HS-27A (cell line): ENCODE data around the gene IPPK.
A peak's percentile ranks its signal among the peaks of the same experiment; 100 is the strongest.
"Not testable (repeated sequence)": the region's sequence is repeated elsewhere in the genome, so short reads cannot be mapped to it uniquely, and the experiment has no call there.

Experiments used
- DNase-seq: peaks from one replicate; pipeline ENCODE4 v3.0.0-alpha.2; 2012; ENCODE audit warnings: low read depth, missing footprints

IPPK gene

DNA sequence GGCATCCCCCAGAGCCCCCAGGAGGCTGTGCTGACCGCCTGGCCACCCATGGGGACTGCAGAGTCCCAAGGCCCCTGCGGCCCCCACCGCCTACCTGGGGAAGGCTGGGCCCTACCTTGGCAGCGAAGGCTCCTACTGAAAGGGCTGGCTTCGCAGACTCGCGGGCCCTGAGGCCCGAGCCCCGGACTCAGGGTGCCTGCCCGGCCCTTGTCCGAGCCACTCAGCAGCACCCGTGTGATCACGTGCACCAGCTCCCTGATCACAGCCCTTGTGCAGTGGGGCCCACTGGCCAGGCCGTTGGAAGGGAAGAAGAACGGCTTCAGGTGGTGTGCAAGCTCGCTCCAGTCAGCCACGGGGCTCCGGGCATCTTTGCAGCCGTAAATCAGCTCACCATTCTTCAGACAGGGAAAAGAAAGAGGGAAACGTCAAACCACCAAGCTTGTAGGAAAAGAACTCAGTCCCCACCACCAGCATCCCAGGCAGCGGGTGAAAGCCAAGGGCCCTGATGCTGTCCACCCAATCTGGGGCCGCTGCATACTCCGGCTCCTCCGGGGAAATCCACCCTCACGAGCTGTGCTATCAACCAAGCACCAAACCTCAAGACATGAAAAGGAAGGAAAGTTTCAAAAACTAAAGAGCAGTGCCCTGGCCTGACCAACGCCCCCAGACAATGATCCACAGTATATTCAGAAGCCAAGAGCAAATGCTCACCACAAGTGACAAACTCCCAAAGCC lies 31.9 kb downstream of the IPPK start:
- DNase-seq = no peak

DNA sequence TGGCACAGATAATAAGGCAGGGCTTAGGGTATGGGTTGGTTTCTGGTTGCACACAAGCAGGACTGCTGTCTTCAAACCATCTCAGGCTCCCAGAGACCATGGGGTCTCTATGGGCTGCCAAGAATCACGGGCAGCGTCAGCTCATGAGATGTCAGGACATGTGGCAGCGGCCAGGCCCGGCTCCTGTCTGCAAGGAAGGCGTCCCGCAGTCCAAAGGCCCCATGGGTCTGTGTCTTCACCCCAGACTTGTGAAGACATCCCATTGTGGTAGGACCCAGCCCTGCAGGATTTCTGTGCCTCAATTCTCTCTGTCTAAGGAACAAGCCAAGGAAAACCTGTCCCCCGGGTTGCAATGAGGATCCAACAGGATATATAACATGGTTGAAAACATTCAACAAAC lies 32.6 kb downstream of the IPPK start:
- no peak for DNase-seq

- no peak for DNase-seq
Measured at GRCh38 chr9:92636627-92637026, 33.3 kb downstream of the IPPK start.

- no peak for DNase-seq
Measured at GRCh38 chr9:92635760-92636159, 34.2 kb downstream of the IPPK start.

GRCh38 chr9:92634712-92635605 lies 35.0 kb downstream of the IPPK start:
- peak; percentile 8 for DNase-seq

GRCh38 chr9:92633614-92634278 lies 36.2 kb downstream of the IPPK start:
- DNase-seq = no peak

DNA sequence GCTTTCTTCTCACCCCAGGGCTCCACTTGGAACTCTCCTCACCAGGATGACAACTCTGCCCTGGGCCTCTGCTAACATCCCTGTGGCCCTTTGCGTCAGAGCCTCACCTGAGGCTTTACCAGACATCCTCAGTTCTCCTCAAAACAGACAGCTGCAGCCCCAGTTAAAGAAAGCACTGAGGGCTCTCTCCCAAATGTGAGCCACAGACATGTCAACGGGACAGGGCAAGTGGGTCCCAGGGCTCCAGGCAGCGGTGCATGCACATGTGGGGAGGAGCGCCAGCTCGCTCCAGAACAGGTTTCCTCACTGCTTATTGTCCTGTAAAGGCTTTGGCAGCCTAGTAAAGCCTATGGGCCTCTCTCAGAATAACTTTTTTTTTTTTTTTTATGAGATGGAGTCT lies 37.3 kb downstream of the IPPK start:
- DNase-seq = no peak

DNA sequence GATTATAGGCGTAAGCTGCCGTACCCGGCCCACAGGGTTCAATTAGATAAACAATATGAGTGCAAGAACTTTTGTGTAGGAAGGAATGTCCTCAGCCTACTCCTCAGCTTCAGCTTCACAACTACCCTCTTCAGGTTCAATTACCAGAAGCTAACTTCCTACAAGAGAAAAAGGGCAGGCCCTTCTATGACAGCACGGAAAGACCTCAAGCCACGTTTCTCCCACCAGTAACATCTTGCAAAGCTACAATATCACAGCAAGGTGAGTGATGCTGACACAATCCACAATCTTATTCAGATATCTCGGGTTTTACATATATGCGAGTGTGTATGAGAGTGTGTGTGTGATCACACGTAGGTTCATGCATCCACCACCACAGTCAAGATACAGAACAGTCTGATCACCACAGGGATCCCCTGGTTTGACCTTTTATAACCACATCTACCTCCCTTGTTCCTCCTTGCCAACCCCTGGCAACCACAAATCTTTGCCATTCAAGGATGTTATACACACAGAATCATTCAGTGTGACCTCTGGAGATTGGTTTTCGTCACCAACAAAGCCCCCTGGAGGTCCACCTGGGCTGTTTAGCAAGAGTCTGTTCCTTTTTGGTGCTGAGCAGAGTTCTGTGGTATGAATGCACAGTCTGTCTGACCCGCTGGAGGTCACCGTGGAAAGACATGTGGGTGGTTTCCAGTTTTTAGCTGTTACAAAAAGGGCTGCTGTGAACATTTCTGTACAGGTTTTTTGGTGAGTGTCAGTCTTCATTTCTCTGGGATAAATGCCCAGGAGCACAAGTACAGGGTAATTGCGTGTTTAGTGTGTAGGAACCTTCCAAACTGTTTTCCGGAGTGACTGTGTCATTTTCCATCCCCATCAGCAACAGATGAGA lies 38.2 kb downstream of the IPPK start:
- DNase-seq = no peak

DNA sequence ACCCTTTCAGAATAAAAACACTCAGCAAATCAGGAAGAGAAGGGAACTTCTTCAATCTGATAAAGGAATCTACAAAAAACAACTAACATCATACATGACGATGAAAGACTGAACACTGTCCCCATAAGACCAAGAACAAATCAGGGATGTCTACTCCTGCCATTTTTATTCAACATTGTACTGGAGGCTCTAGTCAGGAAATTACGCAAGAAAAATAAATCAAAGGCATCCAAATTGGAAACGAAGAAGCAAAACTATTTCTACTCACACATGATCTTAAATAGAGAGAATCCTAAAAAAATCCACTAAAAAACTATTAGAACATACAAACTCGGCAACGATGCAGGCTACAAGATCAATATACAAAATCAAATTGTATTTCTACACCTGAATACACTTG lies 42.3 kb downstream of the IPPK start:
- DNase-seq = no peak

DNA sequence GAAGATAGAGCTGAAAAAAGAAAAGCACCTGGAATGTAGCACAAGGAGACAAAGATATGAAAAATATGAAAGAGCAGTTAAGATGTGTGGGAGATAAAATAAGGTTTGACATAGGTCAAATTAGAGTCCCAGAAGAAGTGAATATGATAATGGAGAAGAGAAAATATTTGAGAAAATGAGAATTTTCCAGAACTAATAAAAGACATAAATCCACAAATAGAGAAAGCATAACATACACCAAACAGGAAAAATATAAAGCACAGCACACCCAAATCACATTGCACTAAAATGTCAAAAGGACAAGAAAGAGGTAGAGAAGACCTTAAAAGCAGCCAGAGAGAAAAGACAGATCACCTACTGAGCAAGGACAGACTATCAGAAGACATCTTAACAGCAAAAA lies 43.4 kb downstream of the IPPK start:
- DNase-seq = no peak

DNA sequence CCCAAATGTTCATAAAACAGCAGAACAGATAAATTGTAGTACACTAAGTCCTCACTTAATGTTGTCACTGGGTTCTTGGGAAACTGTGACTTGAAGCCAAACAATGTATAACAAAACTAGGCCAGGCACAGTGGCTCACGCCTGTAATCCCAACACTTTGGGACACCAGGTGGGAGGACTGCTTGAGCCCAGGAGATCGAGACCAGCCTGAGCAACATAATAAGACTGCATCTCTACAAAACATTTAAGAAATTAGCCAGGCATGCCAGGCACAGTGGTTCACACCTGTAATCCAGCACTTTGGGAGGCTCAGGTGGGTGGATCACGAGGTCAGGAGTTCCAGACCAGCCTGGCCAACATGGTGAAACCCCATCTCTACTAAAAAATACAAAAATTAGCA lies 46.0 kb downstream of the IPPK start:
- DNase-seq = not testable (repeated sequence)

GRCh38 chr9:92620845-92621244 lies 49.1 kb downstream of the IPPK start:
- no peak for DNase-seq

DNA sequence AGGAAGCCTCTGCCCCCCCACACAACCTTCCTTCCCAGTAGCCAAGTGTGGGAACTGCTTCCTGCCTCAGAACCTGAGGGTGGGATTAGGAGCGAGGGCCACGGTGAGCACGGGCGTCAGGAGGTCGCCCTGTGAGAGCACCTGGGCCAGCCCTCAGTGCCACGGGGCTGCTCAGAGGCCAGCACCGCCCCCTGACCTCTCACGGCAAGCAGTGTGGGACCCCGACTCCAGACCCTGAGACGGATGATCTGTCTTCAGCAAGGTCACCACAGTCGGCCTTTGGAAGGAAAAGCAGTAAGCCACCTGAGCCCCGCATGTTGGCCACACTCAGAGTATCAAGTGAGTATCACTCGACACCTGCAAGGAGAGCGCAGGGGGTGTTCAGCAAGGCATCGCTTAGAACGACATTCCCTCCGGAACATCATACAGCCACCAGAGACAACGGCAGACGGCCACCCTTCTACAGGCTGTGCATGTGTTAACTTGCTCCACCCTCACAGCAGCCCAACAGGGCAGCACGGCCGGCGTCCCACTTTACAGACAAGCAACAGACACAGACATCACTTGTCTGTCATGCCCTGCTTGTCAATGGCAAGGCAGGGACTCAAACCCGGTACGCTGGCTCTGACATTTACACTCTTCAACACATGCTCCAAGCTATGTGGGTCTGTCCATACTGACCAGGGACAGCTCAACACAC lies 50.2 kb downstream of the IPPK start:
- no peak for DNase-seq

- DNase-seq = no peak
Measured at GRCh38 chr9:92618633-92619225, 51.2 kb downstream of the IPPK start.

GRCh38 chr9:92617951-92618510 lies 51.9 kb downstream of the IPPK start:
- no peak for DNase-seq

- no peak for DNase-seq
Measured at GRCh38 chr9:92617195-92617813, 52.6 kb downstream of the IPPK start.

DNA sequence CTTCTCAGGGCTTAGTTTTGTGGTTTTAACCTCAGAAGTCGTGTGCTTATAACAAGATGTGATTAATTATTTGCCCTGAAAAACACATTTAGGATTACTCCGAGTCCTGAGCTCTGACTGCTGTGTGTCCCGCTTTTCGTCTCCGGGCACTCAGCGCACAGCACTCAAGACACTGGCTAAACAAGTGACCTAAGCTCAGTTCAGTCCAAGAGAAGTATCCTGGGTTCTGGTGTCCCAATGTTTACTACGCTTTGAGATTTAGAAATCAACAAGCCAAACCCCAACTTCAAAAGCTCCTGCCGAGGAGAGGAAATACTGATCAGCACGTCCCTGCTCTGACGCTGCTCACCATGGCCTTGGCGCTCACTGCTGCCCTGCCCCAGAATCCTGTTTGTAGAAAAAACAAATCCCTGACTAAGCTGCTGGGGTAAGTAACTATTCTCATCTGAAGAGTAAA lies 53.2 kb downstream of the IPPK start:
- no peak for DNase-seq

DNA sequence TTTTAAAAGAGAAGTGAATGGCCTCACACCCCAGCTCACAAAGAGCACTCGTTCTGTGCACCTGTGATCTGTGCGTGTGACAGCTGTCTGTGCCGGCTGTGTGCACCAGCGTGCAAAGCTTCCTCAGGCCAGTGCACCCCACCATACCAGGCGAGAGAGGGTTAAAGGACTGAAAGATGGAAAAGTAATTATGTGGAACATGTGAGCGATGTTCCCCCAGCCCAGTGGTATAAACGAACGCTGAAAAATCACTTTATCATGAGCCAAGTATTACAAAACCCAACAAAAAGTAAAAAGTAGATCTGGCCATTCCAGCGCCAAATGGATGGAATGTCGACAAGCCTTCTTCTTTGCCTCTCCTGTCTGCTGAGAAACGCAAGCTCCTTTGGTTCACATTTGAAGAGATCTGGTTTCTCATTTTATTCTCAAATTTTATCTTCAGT lies 53.7 kb downstream of the IPPK start:
- DNase-seq = no peak

- no peak for DNase-seq
Measured at GRCh38 chr9:92615790-92616189, 54.1 kb downstream of the IPPK start.
